HepG2 (cell line): ENCODE measurements around the gene ZNF865. TPM values are rescaled to one million over a fixed set of nuclear protein-coding genes. Genes with fewer than 3 reads are reported as not detected.

Source experiments
- ATF1 ChIP-seq: IDR thresholded peaks from 2 replicates; pipeline ENCODE4 v1.6.1; 2016; ENCODE audit warnings: mild to moderate bottlenecking, control low read depth
- TARDBP ChIP-seq: sonication (generic); formaldehyde crosslinking; IDR thresholded peaks from 2 replicates; pipeline ENCODE4 v1.8.0; 2022; ENCODE audit warnings: mild to moderate bottlenecking, missing genetic modification reagents
- ZNF124 ChIP-seq: sonication (generic); formaldehyde crosslinking; IDR thresholded peaks from 2 replicates; pipeline ENCODE4 v1.4.0; 2020; ENCODE audit warnings: missing genetic modification reagents
- ZNF343 ChIP-seq: sonication (generic); formaldehyde crosslinking; IDR thresholded peaks from 2 replicates; pipeline ENCODE4 v1.4.0; 2020; ENCODE audit warnings: mild to moderate bottlenecking, missing genetic modification reagents
- polyA plus RNA-seq, 8 experiments: library from polyadenylated mRNA; depleted of rRNA in 3 of 8; stranded (reverse) in 7 of 8; unstranded in 1 of 8; fragments of >200 nt; fragmentation: Illumina TruSeq in 4 of 8; extraction: Trizol in 4 of 8; gene quantifications; 2 replicates each; pipeline versions ENCODE4 v1.2.1 to v1.2.3, GENCODE V29; 2011 to 2016; ENCODE audit warnings: low read depth in 4 of 8, missing spikeins in 1 of 8, mixed read lengths in 1 of 8; ENCODE audit not compliant: insufficient read depth in 1 of 8
- total RNA-seq, 5 experiments: library from RNA; depleted of rRNA; stranded (reverse); fragments of >200 nt; fragmentation: Illumina TruSeq; extraction: Trizol; gene quantifications; 2 replicates each; pipeline ENCODE4 v1.2.3, GENCODE V29; 2016; ENCODE audit warnings: low read depth in 1 of 5
- TF ChIP-seq, protein P1 (sequence below): IDR thresholded peaks from 2 replicates; pipeline ENCODE4 v1.6.1; 2012; ENCODE audit warnings: low read length, improper control_type of control experiment
- TF ChIP-seq, protein P2 (sequence below): IDR thresholded peaks from 2 replicates; pipeline ENCODE4 v1.6.1; 2016; ENCODE audit warnings: missing biosample characterization, missing genetic modification reagents, low read depth
- TF ChIP-seq, protein P3 (sequence below): sonication (generic); formaldehyde crosslinking; IDR thresholded peaks from 2 replicates; pipeline ENCODE4 v1.5.0; 2020; ENCODE audit warnings: missing genetic modification reagents
- TF ChIP-seq, protein P4 (sequence below): sonication (generic); formaldehyde crosslinking; IDR thresholded peaks from 2 replicates; pipeline ENCODE4 v1.5.0; 2020; ENCODE audit warnings: missing genetic modification reagents

The ZNF865 gene
- total and polyA plus RNA-seq, 2 of the 13 experiments (the other 11 are each of a cell fraction or from before 2014, with no cell fraction given): 0.93 to 1.0 TPM

DNA sequence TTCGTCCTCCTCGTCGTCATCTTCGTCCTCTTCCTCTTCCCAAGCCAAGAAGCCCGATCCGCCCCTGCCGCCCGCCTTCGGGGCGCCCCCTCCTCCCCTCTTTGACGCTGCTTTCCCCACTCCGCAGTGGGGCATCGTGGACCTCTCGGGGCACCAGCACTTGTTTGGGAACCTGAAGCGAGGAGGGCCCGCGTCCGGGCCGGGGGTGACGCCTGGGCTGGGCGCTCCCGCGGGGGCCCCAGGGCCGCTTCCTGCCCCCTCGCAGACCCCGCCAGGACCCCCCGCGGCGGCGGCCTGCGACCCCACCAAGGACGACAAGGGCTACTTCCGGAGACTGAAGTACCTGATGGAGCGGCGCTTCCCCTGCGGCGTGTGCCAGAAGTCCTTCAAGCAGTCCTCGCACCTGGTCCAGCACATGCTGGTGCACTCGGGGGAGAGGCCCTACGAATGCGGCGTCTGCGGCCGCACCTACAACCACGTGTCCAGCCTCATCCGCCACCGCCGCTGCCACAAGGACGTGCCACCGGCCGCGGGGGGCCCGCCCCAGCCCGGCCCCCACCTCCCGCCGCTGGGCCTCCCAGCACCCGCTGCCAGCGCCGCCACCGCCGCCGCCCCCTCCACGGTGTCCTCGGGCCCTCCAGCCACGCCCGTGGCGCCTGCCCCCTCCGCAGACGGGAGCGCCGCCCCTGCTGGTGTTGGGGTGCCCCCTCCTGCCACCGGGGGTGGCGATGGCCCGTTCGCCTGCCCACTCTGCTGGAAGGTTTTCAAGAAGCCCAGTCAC lies 8.7 kb downstream of the ZNF865 start (continued):
- TF ChIP-seq, protein P1, sequence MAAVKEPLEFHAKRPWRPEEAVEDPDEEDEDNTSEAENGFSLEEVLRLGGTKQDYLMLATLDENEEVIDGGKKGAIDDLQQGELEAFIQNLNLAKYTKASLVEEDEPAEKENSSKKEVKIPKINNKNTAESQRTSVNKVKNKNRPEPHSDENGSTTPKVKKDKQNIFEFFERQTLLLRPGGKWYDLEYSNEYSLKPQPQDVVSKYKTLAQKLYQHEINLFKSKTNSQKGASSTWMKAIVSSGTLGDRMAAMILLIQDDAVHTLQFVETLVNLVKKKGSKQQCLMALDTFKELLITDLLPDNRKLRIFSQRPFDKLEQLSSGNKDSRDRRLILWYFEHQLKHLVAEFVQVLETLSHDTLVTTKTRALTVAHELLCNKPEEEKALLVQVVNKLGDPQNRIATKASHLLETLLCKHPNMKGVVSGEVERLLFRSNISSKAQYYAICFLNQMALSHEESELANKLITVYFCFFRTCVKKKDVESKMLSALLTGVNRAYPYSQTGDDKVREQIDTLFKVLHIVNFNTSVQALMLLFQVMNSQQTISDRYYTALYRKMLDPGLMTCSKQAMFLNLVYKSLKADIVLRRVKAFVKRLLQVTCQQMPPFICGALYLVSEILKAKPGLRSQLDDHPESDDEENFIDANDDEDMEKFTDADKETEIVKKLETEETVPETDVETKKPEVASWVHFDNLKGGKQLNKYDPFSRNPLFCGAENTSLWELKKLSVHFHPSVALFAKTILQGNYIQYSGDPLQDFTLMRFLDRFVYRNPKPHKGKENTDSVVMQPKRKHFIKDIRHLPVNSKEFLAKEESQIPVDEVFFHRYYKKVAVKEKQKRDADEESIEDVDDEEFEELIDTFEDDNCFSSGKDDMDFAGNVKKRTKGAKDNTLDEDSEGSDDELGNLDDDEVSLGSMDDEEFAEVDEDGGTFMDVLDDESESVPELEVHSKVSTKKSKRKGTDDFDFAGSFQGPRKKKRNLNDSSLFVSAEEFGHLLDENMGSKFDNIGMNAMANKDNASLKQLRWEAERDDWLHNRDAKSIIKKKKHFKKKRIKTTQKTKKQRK: no peak
- TF ChIP-seq TARDBP (CRISPR knock-in tag) (no peak), ATF1 (CRISPR knock-in tag) (no peak), ZNF124 (CRISPR knock-in tag) (no peak), ZNF343 (CRISPR knock-in tag) (no peak)
- TF ChIP-seq, protein P2, sequence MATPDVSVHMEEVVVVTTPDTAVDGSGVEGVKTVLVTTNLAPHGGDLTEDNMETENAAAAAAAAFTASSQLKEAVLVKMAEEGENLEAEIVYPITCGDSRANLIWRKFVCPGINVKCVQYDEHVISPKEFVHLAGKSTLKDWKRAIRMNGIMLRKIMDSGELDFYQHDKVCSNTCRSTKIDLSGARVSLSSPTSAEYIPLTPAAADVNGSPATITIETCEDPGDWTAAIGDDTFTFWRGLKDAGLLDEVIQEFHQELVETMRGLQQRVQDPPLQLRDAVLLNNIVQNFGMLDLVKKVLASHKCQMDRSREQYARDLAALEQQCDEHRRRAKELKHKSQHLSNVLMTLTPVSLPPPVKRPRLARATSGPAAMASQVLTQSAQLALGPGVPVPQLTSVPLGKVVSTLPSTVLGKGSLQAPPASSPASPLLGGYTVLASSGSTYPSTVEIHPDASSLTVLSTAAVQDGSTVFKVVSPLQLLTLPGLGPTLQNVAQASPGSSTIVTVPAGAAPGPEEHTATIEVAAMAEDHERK (CRISPR knock-in tag): no peak
- TF ChIP-seq, protein P3, sequence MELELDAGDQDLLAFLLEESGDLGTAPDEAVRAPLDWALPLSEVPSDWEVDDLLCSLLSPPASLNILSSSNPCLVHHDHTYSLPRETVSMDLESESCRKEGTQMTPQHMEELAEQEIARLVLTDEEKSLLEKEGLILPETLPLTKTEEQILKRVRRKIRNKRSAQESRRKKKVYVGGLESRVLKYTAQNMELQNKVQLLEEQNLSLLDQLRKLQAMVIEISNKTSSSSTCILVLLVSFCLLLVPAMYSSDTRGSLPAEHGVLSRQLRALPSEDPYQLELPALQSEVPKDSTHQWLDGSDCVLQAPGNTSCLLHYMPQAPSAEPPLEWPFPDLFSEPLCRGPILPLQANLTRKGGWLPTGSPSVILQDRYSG (CRISPR knock-in tag): no peak
- TF ChIP-seq, protein P4, sequence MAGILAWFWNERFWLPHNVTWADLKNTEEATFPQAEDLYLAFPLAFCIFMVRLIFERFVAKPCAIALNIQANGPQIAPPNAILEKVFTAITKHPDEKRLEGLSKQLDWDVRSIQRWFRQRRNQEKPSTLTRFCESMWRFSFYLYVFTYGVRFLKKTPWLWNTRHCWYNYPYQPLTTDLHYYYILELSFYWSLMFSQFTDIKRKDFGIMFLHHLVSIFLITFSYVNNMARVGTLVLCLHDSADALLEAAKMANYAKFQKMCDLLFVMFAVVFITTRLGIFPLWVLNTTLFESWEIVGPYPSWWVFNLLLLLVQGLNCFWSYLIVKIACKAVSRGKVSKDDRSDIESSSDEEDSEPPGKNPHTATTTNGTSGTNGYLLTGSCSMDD (CRISPR knock-in tag): no peak
